HUES64 (cell line): ENCODE results near the gene SLC17A4. TPM values are rescaled to one million over a fixed set of nuclear protein-coding genes. Genes with fewer than 3 reads are reported as not detected.

Experiments used
- H3K27ac ChIP-seq: 2 replicates; pipeline ENCODE4 v1.7.0; 2013; ENCODE audit warnings: low read depth, low read length, inconsistent platforms
- H3K27me3 ChIP-seq: 2 replicates; pipeline ENCODE4 v1.6.1; 2013; ENCODE audit warnings: mild to moderate bottlenecking, low read length; ENCODE audit not compliant: insufficient read depth
- H3K36me3 ChIP-seq: 2 replicates; pipeline ENCODE4 v1.6.1; 2013; ENCODE audit warnings: mild to moderate bottlenecking, low read length; ENCODE audit not compliant: insufficient read depth
- H3K4me1 ChIP-seq: 2 replicates; pipeline ENCODE4 v1.6.1; 2013; ENCODE audit warnings: mild to moderate bottlenecking, low read length, moderate library complexity; ENCODE audit not compliant: insufficient read depth
- H3K4me3 ChIP-seq: 2 replicates; pipeline ENCODE4 v1.5.1; 2013; ENCODE audit warnings: mild to moderate bottlenecking, low read length, moderate library complexity
- H3K9ac ChIP-seq: 2 replicates; pipeline ENCODE4 v1.6.1; 2013; ENCODE audit warnings: mild to moderate bottlenecking, low read depth, low read length
- H3K9me3 ChIP-seq: 2 replicates; pipeline ENCODE4 v1.6.1; 2013; ENCODE audit warnings: low read depth, low read length; ENCODE audit not compliant: insufficient read depth
- WGBS: fragments of 150-250, 120-280 bp; methylation state at CpG from one replicate; pipeline ENCODE4 v1.1.7; 2013; ENCODE audit warnings: missing lambda C conversion rate; 5-methylcytosine and 5-hydroxymethylcytosine counted together
- polyA plus RNA-seq, 2 experiments: library from polyadenylated mRNA; stranded (reverse); fragments of 50-300 nt; gene quantifications; one replicate each; pipeline ENCODE4 v1.2.3, GENCODE V29; 2013

Gene SLC17A4, protein sequence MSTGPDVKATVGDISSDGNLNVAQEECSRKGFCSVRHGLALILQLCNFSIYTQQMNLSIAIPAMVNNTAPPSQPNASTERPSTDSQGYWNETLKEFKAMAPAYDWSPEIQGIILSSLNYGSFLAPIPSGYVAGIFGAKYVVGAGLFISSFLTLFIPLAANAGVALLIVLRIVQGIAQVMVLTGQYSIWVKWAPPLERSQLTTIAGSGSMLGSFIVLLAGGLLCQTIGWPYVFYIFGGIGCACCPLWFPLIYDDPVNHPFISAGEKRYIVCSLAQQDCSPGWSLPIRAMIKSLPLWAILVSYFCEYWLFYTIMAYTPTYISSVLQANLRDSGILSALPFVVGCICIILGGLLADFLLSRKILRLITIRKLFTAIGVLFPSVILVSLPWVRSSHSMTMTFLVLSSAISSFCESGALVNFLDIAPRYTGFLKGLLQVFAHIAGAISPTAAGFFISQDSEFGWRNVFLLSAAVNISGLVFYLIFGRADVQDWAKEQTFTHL
- polyA plus RNA-seq (2013, experiment 1 of 2), result not detected
- not detected for polyA plus RNA-seq (2013, experiment 2 of 2)

DNA sequence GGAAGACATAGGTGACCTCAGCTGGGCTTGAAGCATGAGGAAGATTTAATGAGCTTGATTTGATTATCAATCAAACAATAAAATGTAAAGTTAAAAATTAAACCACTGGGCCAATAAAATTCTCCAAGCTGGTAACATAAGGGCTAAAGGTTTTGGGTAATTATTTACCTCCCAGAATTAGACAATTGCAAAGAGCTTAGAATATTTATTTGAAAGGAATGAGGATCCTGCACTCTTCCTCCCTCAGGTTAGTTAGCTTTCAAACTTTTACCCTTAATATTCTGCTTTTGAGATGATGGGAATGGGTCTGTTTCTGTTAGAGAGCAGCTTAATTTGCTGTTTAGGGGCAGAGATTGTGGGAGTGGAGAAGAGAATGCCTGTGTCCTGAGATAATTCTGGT is at the start of gene SLC17A4:
SLC17A4 (plus strand) TSS at position 208 of the 400 bp plus-strand sequence. CDS start 7,221 bp downstream, outside the sequence.
- no peaks in the 10 kb centered on the region for H3K36me3 ChIP-seq
- H3K27me3 ChIP-seq, result no peaks in the 10 kb centered on the region
- no peak within 1 kb of the TSS for H3K9ac ChIP-seq
- H3K27ac ChIP-seq, result no peak within 1 kb of the TSS
- no peaks in the 10 kb centered on the region for H3K4me1 ChIP-seq
- no peaks in the 10 kb centered on the region for H3K9me3 ChIP-seq
- no peak within 1 kb of the TSS for H3K4me3 ChIP-seq

DNA sequence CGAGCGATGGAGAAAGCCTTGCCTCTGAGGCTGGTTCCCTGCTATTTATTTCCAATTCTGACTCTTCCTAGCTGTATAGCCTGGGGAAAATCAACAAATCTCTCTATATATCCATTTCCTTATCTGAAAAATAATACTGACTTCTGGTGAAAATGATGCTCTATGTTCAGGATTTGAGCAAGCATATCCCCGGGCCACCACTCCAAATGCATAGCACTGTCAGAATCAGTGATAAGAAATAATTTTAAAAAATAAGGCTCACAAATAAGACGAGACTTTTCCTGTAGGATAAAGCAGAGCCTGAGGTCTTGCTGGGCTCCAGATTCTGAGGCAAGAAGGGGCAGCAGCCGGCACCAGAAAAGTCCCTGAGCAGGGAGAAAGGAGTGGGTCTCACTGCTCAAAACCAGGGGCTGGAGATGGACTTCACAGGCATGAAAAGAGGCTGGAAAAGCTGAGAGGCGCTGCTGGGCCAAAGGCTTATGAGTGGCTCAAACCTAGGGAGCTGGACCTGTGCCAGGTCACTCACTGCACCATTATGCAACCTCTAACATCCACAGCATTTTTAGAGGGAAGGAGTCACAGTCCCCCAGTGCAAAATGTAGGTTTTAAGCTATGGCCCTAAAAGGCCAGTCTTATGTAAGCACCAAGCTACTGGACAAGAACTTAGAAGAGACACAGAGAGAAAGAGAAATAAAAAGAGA is 48.1 kb upstream of the SLC17A4 start:
- H3K4me1 ChIP-seq, result no peaks in the 10 kb centered on the region
- WGBS, result 93% methylated on average over 5 of the region's 6 CpGs
- no peaks in the 10 kb centered on the region for H3K9me3 ChIP-seq
- H3K27me3 ChIP-seq, result no peaks in the 10 kb centered on the region
- no peaks in the 10 kb centered on the region for H3K36me3 ChIP-seq
- no peak overlapping the region for H3K27ac ChIP-seq
- H3K4me3 ChIP-seq, result no peak overlapping the region
- H3K9ac ChIP-seq, result no peak overlapping the region

DNA sequence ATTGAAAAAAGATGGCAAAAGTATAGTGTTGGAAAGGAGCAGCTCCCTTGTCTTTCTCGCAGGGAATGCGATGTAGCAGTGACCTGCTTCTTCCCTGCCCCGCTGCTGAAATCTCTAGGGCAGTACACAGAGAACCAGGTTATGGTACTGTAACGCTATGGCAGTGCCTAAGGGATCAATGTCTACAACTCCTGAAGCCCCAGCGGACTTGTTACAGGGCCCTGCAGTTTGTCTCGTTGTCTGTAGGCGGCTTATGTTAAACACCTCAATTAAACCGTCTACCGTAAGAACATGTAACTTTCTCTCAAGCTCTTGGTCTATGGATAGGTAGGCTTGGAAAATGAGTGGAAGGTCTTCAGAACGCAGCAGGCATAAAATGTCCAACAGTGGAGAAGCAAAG is 44.8 kb upstream of the SLC17A4 start:
- no peaks in the 10 kb centered on the region for H3K4me1 ChIP-seq
- no peaks in the 10 kb centered on the region for H3K9me3 ChIP-seq
- WGBS, result 94% methylated on average over 10 of the region's 10 CpGs
- H3K27ac ChIP-seq, result no peak overlapping the region
- H3K27me3 ChIP-seq, result no peaks in the 10 kb centered on the region
- no peak overlapping the region for H3K4me3 ChIP-seq
- no peaks in the 10 kb centered on the region for H3K36me3 ChIP-seq
- no peak overlapping the region for H3K9ac ChIP-seq

DNA sequence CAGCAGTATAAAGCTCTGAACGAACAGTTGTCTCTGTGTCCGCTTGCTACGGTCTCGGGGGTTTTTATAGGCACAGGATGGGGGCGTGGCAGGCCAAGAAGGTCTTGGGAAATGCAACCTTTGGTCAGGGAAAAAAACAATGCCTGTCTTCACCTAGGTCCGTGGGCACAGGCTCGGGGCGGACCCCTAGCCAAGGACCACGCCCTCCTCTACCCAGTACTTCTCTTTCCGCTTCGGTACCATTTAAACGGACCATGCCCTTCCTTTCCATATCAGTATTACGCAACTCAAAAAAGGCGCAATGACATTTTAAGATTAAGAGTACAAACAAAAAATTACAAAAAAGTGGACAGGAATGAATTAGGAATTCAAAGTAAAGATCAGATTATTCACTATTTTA is 44.3 kb upstream of the SLC17A4 start:
- Histone ChIP-seq H3K9me3 (no peaks in the 10 kb centered on the region), H3K36me3 (no peaks in the 10 kb centered on the region), H3K4me3 (no peak overlapping the region), H3K27me3 (no peaks in the 10 kb centered on the region), H3K27ac (no peak overlapping the region), H3K9ac (no peak overlapping the region), H3K4me1 (no peaks in the 10 kb centered on the region)
- WGBS, result 89% methylated on average over 14 of the region's 14 CpGs

DNA sequence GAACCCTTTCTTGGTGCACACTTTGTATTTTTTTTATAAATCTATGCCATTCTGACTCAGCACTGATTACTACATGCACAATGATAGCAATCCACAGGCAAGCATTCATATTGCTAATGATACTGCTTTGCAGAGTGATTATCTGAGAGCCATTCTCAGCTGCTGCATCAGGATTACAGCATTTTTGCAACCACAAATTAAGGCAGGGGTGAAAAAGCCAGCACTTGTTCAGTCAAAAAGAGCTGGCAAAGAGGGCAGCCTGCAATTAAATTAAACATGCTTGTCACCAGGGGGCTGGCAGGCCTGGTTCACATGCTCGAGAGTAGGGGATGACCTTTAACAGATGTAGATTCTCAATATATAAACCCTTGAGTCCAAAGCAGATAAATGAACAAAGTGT is 40.7 kb upstream of the SLC17A4 start:
- WGBS, result no CpG with 5 or more reads among the region's 1 CpG
- Histone ChIP-seq H3K9ac (no peak overlapping the region), H3K27ac (no peak overlapping the region), H3K9me3 (no peaks in the 10 kb centered on the region), H3K4me1 (no peaks in the 10 kb centered on the region), H3K4me3 (no peak overlapping the region), H3K27me3 (no peaks in the 10 kb centered on the region), H3K36me3 (no peaks in the 10 kb centered on the region)

DNA sequence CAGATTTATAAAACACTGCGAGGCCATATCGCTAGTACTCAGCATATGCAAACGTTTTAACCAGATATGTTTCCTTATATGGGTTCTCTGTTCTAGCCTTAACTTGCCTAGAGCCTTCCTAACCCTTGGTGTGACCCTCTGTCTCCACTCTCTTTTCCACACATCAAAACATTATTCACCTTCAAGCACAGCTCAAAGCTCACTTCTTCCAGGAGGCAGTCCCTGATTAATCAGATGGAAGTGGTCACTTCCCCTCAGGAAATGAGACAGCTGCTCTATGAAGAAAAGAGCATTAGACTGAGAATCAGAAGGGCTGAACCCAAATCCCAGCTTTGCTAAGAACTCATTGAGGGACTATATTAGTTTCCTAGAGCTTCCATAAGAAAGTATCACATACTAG is 39.8 kb upstream of the SLC17A4 start:
- WGBS, result 86% methylated on average over 3 of the region's 3 CpGs
- Histone ChIP-seq H3K36me3 (no peaks in the 10 kb centered on the region), H3K4me1 (no peaks in the 10 kb centered on the region)

DNA sequence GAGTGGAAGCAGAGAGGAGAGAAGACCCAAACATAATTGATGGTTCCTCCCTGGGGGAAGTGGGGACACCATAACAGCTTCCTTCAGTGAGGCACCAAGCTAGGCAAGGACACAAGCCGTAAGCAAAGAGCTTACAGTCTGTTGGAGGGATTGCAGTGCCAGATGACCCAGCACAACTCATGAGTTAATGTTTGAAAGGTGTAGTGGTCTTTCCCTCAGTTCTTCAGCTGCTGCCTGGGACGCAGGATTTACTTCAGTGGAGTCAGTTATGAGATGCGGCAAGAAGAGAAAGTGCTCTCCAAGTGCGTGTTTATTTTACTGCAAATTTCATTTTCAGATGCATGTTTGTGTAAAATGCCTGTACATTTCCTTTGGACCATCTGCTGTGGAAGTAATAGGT is 38.7 kb upstream of the SLC17A4 start:
- WGBS, result 92% methylated on average over 4 of the region's 4 CpGs
- no peaks in the 10 kb centered on the region for H3K4me1 ChIP-seq
- no peak overlapping the region for H3K9ac ChIP-seq
- H3K9me3 ChIP-seq, result no peaks in the 10 kb centered on the region
- H3K27me3 ChIP-seq, result no peaks in the 10 kb centered on the region
- no peaks in the 10 kb centered on the region for H3K36me3 ChIP-seq
- no peak overlapping the region for H3K4me3 ChIP-seq
- H3K27ac ChIP-seq, result no peak overlapping the region

More for the DNA sequence above, 39.8 kb upstream of the SLC17A4 start:
- Histone ChIP-seq H3K9ac (no peak overlapping the region), H3K9me3 (no peaks in the 10 kb centered on the region), H3K4me3 (no peak overlapping the region), H3K27ac (no peak overlapping the region), H3K27me3 (no peaks in the 10 kb centered on the region)

DNA sequence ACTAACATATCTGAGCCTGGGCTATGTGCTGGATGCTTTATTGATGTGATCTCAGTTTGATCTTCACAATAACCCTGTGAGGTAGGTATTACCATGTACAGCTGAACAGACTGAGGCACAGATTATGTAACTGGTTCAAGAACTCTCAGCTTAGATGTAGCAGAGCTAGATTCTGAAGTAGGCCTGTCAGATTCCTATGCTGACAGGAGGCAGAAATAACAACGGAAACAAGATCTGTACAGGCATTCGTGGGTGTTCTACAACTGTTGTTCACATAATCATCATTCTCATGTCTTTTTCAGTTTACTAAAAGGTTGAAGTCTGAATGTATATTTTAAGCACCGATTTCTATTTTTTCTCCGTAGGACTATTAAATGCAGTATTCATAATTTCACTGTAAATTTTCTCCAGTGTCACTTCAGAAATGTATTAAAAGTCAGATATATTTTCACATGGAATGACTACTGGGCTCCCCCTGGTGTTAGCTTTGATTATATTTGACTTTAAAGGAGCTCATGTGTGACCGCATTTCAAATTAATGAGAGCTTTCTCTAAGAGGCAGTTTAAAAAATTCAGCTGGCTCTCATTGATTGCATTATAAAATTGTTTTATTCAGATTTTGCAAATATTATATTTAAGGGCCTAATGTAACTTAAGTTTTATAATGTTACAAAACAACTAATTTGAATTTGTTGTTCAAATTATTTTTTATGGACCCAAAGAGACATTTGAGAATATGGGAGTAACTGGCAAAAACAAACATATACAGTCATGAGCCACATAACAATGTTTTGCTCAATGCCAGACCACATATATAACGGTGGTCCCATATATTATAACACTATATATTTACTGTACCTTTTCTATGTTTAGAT is 36.4 kb upstream of the SLC17A4 start:
- Histone ChIP-seq H3K4me1 (no peaks in the 10 kb centered on the region), H3K27me3 (no peaks in the 10 kb centered on the region), H3K9me3 (no peaks in the 10 kb centered on the region), H3K27ac (no peak overlapping the region), H3K36me3 (no peaks in the 10 kb centered on the region), H3K4me3 (no peak overlapping the region), H3K9ac (no peak overlapping the region)
- WGBS, result 91% methylated on average over 3 of the region's 6 CpGs

DNA sequence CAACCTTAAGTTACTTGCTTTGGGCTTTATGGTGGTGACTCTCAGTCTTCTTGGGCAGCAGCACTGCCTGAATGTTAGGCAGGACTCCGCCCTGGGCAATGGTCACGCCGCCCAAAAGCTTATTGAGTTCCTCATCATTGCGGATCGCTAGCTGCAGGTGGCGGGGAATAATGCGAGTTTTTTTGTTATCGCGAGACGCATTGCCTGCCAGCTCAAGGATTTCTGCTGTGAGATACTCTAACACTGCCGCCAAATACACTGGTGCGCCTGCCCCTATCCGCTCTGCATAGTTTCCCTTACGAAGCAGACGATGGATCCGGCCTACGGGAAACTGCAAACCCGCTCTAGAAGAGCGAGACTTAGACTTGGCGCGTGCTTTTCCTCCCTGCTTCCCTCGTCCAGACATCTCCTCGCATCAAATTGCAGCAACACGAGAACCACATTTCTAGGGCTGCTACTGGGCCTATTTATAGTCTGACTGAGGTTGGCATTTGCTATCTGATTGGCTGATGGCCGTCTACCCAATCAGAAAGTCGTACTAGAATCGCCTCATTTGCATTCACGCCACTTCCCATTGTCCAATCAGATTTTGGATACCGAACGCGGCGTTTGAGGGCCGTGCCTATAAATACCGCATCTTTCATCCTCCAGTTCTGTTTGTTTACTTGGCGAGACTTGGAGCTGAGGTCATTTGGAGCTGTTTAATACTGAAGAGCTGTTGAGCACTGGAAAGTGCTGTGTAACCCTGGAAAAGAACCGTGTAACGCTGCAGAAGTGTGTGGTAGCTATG is 28.2 kb upstream of the SLC17A4 start:
- no peaks in the 10 kb centered on the region for H3K4me1 ChIP-seq
- no peaks in the 10 kb centered on the region for H3K27me3 ChIP-seq
- no peaks in the 10 kb centered on the region for H3K9me3 ChIP-seq
- no peaks in the 10 kb centered on the region for H3K36me3 ChIP-seq
- H3K9ac ChIP-seq, result no peak overlapping the region
- 96% methylated on average over 37 of the region's 37 CpGs for WGBS
- no peak overlapping the region for H3K4me3 ChIP-seq
- H3K27ac ChIP-seq, result no peak overlapping the region

DNA sequence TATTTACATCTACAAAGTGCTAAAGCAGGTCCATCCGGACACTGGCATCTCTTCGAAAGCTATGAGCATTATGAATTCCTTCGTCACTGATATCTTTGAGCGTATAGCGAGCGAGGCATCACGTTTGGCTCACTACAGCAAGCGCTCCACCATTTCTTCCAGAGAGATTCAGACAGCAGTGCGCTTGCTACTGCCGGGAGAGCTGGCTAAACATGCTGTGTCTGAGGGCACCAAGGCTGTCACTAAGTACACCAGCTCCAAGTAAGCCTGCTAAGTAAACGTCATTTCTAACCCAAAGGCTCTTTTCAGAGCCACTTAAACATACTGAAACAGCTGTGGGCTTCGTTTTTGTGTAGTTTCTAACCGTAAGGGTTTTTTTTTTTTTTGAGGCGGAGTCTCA is 27.5 kb upstream of the SLC17A4 start:
- Histone ChIP-seq H3K27ac (no peak overlapping the region), H3K9ac (no peak overlapping the region), H3K27me3 (no peaks in the 10 kb centered on the region), H3K4me1 (no peaks in the 10 kb centered on the region), H3K36me3 (no peaks in the 10 kb centered on the region), H3K9me3 (no peaks in the 10 kb centered on the region), H3K4me3 (no peak overlapping the region)
- 92% methylated on average over 14 of the region's 14 CpGs for WGBS
